Fibroblast of skin of right biceps (primary cell): Measurements from ENCODE around the gene DZIP3.

ENCODE experiments used
- DNase-seq: peaks from one replicate; pipeline ENCODE4 v3.0.0-alpha.2; 2013

Gene DZIP3

DNA sequence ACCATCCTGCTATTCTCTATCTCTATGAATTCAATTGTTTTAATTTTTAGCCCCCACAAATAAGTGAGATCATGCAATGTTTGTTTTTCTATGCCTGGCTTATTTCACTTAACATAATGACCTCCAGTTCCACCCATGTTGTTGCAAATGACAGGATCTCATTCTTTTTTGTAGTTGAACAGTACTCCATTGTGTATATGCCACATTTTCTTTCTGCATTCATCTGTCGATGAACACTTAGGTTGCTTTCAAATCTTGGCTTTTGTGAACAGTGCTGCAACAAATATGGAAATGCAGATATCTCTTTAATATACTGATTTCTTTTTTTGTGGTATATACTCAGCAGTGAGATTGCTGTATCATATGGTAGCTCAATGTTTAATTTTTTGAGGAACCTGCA lies 108.9 kb downstream of the DZIP3 start:
- DNase-seq: no peak

DNA sequence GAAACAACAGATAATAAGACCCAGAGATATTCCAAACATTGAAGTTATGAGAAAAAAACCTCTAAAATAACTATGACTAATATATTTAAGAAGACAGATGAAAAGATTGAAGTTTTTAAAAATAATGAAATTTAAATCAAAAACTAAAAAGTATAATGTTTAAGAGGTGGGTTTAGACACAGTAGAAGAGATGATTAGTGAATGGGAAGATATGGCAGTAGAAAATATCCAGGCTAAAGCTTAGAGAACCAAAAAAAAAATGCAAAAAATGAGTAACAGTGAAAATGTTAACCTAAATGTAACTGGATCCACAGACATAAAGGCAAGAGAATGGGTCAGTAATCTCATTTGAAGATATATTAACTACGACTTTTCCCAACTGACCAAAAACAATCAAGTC lies 115.5 kb downstream of the DZIP3 start:
- no peak for DNase-seq

DNA sequence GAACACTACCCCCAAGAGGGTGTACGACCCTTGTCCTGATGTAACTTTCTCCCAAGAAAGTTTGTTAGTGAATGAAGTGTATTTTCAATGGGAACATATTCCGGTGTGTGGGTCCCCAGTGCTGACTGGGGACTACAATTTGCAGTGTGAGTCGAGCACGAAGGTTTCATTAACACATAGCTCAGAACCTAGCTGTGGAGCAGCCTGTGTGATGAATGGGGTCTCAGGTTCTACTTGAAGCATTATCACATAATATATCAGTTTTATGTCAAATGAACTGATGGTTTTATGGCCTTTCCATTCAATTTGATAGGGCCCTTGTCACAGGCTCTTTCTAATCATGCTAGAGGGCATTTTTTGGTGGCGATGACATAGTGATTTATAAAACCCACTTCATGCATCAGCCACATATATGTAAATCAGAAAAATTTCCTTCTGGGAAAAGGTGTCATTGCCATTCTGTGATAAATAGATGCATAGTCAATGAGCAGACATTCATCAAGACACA lies 123.5 kb downstream of the DZIP3 start:
- DNase-seq: no peak

DNA sequence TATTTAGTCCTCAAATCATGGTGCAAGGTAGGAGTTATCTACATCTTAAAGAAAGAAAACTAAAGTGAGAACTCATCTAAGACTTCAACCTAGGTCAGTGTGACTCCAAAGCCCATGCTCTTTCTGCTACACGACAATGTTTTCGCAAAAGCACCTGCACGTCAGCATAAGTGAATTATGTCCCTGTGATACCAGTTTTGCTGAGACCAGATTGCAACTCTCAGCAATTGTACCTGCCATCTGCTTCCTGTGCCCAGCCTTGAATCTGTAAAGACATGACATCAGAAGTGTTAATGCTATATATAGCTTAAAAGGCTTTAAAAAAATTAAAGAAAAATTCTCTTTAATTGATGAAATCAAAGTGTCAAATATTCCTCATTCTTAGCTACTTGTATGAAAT lies 124.3 kb downstream of the DZIP3 start:
- DNase-seq: no peak

DNA sequence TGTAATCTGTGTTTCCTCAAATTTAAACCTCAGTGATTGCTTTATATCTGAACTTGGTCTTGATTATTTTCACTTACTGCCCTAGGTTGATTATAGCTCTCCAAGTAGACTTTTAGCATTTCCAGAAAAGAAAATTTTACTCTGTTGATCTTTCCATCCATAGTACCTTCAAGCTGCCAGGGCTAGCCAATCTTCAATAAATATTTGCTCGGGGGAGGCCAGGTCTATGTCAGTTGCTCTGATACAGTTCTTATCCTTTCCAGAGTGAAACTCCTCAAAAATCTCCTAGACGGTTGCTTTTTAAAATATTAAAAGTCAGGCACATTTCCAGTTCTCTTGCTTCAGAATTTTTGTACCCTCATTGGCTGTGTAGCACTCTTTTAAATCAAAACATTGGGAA lies 128.9 kb downstream of the DZIP3 start:
- DNase-seq: no peak

DNA sequence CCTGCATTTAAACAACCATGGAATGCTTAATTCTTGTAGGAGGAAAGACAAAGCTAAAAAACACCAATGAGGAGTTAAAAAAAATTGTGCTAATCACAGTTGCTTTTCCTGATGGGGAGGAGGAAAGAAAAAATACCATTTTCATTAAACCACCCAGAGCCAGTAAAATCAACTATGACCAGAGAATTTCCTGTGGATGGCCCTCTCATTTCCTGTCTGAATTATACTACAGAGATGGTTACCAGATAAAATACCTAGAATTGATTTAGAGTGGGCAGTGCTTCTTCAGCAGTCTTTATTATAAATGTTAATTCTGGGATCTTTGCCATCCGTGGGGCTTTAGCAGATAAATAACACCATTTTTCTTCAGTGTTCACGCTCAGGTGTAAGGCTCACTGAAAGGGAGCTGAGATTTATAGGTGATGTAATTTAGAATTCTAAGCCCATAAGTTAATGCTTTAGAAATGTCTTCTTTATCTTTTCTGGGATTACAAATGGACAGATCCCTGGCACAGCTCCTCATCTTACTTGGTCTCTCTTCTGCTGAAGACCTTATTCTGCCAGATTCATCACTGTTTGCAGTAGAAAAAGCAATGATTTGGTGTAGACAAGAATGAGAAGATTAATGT lies 129.8 kb downstream of the DZIP3 start:
- DNase-seq: no peak

DNA sequence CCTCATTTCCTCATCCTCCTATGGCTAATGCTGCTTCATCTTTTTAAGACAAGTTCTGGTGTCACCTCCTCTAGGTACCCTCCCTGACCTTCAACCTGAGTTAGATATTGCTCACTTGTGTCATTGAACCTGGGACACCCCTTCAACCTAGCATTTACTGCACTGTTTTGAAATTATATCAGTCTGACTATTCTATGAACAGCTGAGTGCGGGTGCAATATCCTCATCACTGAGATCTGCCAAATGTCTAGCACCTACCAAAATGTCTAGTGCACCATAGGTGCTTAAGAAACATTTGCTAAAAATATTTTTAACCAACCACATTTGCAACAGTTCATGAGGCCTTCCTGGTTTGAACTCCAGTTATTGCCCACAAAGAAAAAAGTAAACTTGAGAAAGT lies 133.2 kb downstream of the DZIP3 start:
- no peak for DNase-seq

DNA sequence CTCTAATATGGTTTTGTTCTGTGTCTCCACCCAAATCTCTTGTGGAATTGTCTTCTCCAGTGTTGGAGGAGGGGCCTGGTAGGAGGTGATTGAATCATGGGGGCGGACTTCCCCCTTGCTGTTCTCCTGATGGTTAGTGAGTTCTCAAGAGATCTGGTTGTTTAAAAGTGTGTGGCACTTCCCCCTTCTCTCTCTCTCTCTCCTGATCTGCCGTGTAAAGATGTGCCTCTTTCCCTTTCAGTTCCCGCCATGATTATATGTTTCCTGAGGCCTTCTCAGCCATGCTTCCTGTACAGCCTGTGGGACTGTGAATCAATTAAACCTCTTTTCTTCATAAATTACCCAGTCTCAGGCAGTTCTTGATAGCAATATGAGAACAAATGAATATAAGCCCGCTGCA lies 134.6 kb downstream of the DZIP3 start:
- no peak for DNase-seq

DNA sequence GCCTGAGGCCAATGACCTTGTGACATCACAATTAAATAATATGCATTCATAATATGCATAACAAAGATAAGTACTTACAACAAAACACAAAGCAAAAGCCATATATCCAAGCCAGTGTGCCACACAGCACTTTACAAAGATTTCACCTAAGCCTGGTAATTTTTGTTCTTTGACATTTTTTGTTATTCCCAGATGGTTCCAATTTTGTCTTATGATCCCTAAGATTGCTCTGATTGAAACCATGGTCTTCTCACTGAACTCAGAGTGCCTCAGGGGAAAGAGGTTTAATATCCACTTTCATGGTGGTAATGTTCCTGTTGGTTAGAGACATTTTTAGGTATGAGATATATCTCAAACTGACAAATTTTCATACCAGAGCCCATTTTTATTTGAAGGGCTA lies 138.6 kb downstream of the DZIP3 start:
- DNase-seq: no peak

DNA sequence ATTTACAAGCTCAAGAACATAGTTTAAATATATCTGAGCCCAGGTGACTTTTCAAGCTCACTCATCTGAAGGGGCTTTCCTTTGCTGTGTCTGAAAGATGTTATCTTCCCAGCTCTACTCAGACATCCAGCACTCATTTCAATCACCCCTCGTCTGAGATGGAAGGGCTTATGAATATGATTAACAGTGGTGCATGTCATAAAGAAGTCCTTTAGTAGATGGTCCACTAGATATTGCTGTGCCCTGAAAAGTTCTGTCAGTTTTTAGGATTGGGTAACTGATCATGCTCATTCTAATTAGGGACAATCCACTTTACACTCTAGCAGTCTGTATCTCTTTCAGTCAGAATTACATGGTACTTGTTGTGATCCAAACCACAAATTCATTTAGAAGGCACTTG lies 139.4 kb downstream of the DZIP3 start:
- DNase-seq: no peak

DNA sequence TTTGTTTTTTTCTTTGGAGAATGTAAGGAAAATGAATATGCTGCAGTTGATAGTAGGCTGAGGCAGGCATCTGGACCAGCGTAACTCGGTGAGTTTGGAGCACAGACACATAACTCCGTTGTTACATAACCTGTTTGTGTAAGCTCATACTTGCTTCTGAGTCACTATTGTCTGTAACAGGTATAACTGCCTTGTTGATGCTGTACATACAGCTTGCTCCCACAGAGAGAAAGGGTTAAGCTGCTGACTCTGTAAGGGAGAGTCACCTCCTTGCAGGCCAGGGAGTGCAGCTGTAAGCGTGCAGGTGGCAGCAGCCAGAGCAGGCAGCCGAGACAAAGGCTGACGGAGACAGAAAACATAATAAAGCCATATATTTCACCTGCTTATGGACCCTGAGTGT lies 147.3 kb downstream of the DZIP3 start:
- no peak for DNase-seq

DNA sequence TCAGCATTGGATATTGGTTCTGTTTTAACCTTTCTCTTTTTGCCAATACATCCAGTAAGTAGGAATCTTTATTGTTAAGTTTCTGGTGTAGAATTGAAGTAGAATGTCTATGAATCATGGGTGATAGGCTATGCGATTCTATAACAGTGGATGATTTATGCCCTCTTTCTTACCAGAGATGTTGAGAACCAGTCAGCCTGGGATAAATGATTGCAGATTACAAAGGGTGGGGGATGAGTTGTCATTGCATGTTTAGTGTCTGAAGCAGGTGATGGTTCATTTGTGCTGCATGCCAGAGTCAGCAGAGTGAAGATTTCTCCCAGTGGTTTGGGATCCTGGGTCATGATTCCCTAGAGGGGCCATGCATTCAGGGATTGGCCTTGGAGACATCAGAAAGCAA lies 153.4 kb downstream of the DZIP3 start:
- no peak for DNase-seq
